Measurements from ENCODE around the gene TCEANC2. TPM values are rescaled to one million over a fixed set of nuclear protein-coding genes. Genes with fewer than 3 reads are reported as not detected.
"Not testable (repeated sequence)": the region's sequence is repeated elsewhere in the genome, so short reads cannot be mapped to it uniquely, and the experiment has no call there.

Gene TCEANC2
- total and polyA plus RNA-seq, 4 donors: 0.89 to 2.1 (median 1.7) TPM

GRCh38 chr1:54104613-54105012 lies 51.2 kb downstream of the TCEANC2 start:
- not testable (repeated sequence) for H3K27ac ChIP-seq (ENCODE audit: low read depth in 1 of 2, low read length in 2 of 2); H3K27me3 ChIP-seq (ENCODE audit: control insufficient read depth in 4 of 4, insufficient read depth in 4 of 4, low read length in 3 of 4); H3K36me3 ChIP-seq (ENCODE audit: control insufficient read depth in 4 of 4, insufficient read depth in 3 of 4, low read depth in 1 of 4, low read length in 3 of 4); H3K4me3 ChIP-seq (ENCODE audit: low read depth in 1 of 3, low read length in 3 of 3); H3K9me3 ChIP-seq (ENCODE audit: control insufficient read depth in 4 of 4, low read length in 3 of 4); DNase-seq (ENCODE audit: low spot score); H3K4me1 ChIP-seq (ENCODE audit: control insufficient read depth in 4 of 4, insufficient read depth in 4 of 4, low read length in 3 of 4); H3K9ac ChIP-seq (ENCODE audit: low read depth in 1 of 2, low read length in 2 of 2)
- WGBS: 97% methylated on average over 9 of the region's 9 CpGs

GRCh38 chr1:54105080-54105479 lies 51.7 kb downstream of the TCEANC2 start:
- Histone ChIP-seq H3K27ac (ENCODE audit: low read depth in 1 of 2, low read length in 2 of 2) (no peak overlapping the region), H3K9me3 (ENCODE audit: control insufficient read depth in 4 of 4, low read length in 3 of 4) (no peaks in the 10 kb centered on the region), H3K36me3 (ENCODE audit: control insufficient read depth in 4 of 4, insufficient read depth in 3 of 4, low read depth in 1 of 4, low read length in 3 of 4) (peaks cover 0 to 5% (median 0%) of the 10 kb centered on the region in 4 donors), H3K4me1 (ENCODE audit: control insufficient read depth in 4 of 4, insufficient read depth in 4 of 4, low read length in 3 of 4) (no peaks in the 10 kb centered on the region), H3K27me3 (ENCODE audit: control insufficient read depth in 4 of 4, insufficient read depth in 4 of 4, low read length in 3 of 4) (no peaks in the 10 kb centered on the region), H3K4me3 (ENCODE audit: low read depth in 1 of 3, low read length in 3 of 3) (no peak overlapping the region), H3K9ac (ENCODE audit: low read depth in 1 of 2, low read length in 2 of 2) (no peak overlapping the region)
- 78% methylated on average over 1 of the region's 1 CpG for WGBS
- DNase-seq (ENCODE audit: low spot score): no peak
- TF ChIP-seq EGR1 (IDR thresholded peaks at IDR 0.05; ENCODE audit: low read depth in 2 of 2) (no peak), FOXA2 (IDR thresholded peaks at IDR 0.05) (no peak), SP1 (IDR thresholded peaks at IDR 0.05) (no peak), NR2F2 (IDR thresholded peaks at IDR 0.05) (no peak), RXRA (IDR thresholded peaks at IDR 0.05) (no peak)
- TF ChIP-seq, protein P1, sequence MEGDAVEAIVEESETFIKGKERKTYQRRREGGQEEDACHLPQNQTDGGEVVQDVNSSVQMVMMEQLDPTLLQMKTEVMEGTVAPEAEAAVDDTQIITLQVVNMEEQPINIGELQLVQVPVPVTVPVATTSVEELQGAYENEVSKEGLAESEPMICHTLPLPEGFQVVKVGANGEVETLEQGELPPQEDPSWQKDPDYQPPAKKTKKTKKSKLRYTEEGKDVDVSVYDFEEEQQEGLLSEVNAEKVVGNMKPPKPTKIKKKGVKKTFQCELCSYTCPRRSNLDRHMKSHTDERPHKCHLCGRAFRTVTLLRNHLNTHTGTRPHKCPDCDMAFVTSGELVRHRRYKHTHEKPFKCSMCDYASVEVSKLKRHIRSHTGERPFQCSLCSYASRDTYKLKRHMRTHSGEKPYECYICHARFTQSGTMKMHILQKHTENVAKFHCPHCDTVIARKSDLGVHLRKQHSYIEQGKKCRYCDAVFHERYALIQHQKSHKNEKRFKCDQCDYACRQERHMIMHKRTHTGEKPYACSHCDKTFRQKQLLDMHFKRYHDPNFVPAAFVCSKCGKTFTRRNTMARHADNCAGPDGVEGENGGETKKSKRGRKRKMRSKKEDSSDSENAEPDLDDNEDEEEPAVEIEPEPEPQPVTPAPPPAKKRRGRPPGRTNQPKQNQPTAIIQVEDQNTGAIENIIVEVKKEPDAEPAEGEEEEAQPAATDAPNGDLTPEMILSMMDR (IDR thresholded peaks at IDR 0.05; ENCODE audit: low read depth, low read length, missing input control): no peak

DNA sequence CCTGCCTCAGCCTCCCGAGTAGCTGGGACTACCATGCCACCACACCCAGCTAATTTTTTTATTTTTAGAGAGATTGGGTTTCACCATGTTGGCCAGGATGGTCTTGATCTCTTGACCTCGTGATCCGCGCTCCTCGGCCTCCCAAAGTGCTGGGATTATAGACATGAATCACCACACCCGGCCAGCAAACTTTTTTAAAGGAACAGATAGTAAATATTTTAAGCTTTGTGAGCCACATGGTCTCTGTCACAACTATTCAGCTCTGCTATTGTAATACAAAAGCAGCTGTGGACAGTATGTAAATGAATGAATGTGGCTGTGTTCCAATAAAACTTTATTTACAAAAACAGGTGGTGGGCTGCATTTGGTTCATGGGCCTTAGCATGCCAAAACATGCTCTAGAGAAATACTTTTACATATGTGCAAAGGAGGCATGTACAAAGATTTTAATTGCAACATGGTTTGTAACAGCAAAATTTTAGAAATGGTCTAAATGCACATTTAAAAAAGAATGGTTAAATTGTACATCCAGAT lies 52.4 kb downstream of the TCEANC2 start:
- Histone ChIP-seq H3K27me3 (ENCODE audit: control insufficient read depth in 4 of 4, insufficient read depth in 4 of 4, low read length in 3 of 4) (no peaks in the 10 kb centered on the region), H3K4me1 (ENCODE audit: control insufficient read depth in 4 of 4, insufficient read depth in 4 of 4, low read length in 3 of 4) (no peaks in the 10 kb centered on the region), H3K9me3 (ENCODE audit: control insufficient read depth in 4 of 4, low read length in 3 of 4) (no peaks in the 10 kb centered on the region), H3K4me3 (ENCODE audit: low read depth in 1 of 3, low read length in 3 of 3) (no peak overlapping the region), H3K36me3 (ENCODE audit: control insufficient read depth in 4 of 4, insufficient read depth in 3 of 4, low read depth in 1 of 4, low read length in 3 of 4) (peaks cover 0 to 5% (median 0%) of the 10 kb centered on the region in 4 donors), H3K27ac (ENCODE audit: low read depth in 1 of 2, low read length in 2 of 2) (no peak overlapping the region), H3K9ac (ENCODE audit: low read depth in 1 of 2, low read length in 2 of 2) (no peak overlapping the region)
- no peak for TF ChIP-seq EGR1 (IDR thresholded peaks at IDR 0.05; ENCODE audit: low read depth in 2 of 2)
- no peak for TF ChIP-seq RAD21 (IDR thresholded peaks at IDR 0.05)
- TF ChIP-seq, protein P2, sequence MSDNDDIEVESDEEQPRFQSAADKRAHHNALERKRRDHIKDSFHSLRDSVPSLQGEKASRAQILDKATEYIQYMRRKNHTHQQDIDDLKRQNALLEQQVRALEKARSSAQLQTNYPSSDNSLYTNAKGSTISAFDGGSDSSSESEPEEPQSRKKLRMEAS (IDR thresholded peaks at IDR 0.05): no peak
- no peak for TF ChIP-seq FOXA1 (IDR thresholded peaks at IDR 0.05)
- no peak for TF ChIP-seq HNF4G (IDR thresholded peaks at IDR 0.05)
- TF ChIP-seq RXRA (IDR thresholded peaks at IDR 0.05): no peak
- no peak for TF ChIP-seq NR2F2 (IDR thresholded peaks at IDR 0.05)
- TF ChIP-seq, protein P3, sequence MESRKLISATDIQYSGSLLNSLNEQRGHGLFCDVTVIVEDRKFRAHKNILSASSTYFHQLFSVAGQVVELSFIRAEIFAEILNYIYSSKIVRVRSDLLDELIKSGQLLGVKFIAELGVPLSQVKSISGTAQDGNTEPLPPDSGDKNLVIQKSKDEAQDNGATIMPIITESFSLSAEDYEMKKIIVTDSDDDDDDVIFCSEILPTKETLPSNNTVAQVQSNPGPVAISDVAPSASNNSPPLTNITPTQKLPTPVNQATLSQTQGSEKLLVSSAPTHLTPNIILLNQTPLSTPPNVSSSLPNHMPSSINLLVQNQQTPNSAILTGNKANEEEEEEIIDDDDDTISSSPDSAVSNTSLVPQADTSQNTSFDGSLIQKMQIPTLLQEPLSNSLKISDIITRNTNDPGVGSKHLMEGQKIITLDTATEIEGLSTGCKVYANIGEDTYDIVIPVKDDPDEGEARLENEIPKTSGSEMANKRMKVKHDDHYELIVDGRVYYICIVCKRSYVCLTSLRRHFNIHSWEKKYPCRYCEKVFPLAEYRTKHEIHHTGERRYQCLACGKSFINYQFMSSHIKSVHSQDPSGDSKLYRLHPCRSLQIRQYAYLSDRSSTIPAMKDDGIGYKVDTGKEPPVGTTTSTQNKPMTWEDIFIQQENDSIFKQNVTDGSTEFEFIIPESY (IDR thresholded peaks at IDR 0.05): no peak
- TF ChIP-seq REST (IDR thresholded peaks at IDR 0.05): no peak
- no peak for TF ChIP-seq YY1 (IDR thresholded peaks at IDR 0.05)
- TF ChIP-seq ATF3 (IDR thresholded peaks at IDR 0.05): no peak
- no peak for TF ChIP-seq GABPA (IDR thresholded peaks at IDR 0.05 in 1 of 2, conservative IDR thresholded peaks at IDR 0.05 in 1 of 2)
- TF ChIP-seq FOXA2 (IDR thresholded peaks at IDR 0.05): no peak
- TF ChIP-seq JUND (IDR thresholded peaks at IDR 0.05): no peak
- no peak for TF ChIP-seq TAF1 (conservative IDR thresholded peaks at IDR 0.05)
- TF ChIP-seq, protein P1 (IDR thresholded peaks at IDR 0.05; ENCODE audit: low read depth, low read length, missing input control): no peak
- TF ChIP-seq SP1 (IDR thresholded peaks at IDR 0.05): no peak
- no peak for TF ChIP-seq HNF4A (conservative IDR thresholded peaks at IDR 0.05)
- no peak for DNase-seq (ENCODE audit: low spot score)
- WGBS: 92% methylated on average over 6 of the region's 6 CpGs
